HFFc6 (cell line): ENCODE results near the gene RGS19. TPM values are rescaled to one million over a fixed set of nuclear protein-coding genes. Genes with fewer than 3 reads are reported as not detected.
"Not testable (repeated sequence)": the region's sequence is repeated elsewhere in the genome, so short reads cannot be mapped to it uniquely, and the experiment has no call there.

Experiments
- DNase-seq: peaks from one replicate; pipeline ENCODE4 v3.0.0-alpha.2; 2018
- H3K27ac Mint-ChIP-seq: 2 replicates; pipeline ENCODE4 v1.8.0; 2020; ENCODE audit warnings: mild to moderate bottlenecking, mixed read lengths
- H3K27me3 Mint-ChIP-seq: 2 replicates; pipeline ENCODE4 v1.8.0; 2021; ENCODE audit warnings: mild to moderate bottlenecking, moderate library complexity, mixed read lengths; ENCODE audit not compliant: insufficient read depth
- H3K36me3 Mint-ChIP-seq: 2 replicates; pipeline ENCODE4 v1.8.0; 2021; ENCODE audit warnings: low read depth, mixed read lengths
- H3K4me1 Mint-ChIP-seq: 2 replicates; pipeline ENCODE4 v1.8.0; 2020; ENCODE audit warnings: low read depth, mixed read lengths
- H3K4me3 Mint-ChIP-seq: 2 replicates; pipeline ENCODE4 v1.8.0; 2020; ENCODE audit warnings: mild to moderate bottlenecking, moderate library complexity, mixed read lengths
- H3K9me3 Mint-ChIP-seq: 2 replicates; pipeline ENCODE4 v1.8.0; 2020; ENCODE audit warnings: mild to moderate bottlenecking, mixed read lengths
- CTCF ChIP-seq: fragments of 200-600 bp; sonication (generic); IDR thresholded peaks from 2 replicates; pipeline ENCODE4 v1.5.0; 2021; ENCODE audit warnings: antibody characterized with exemption, mild to moderate bottlenecking
- total RNA-seq, 6 experiments: library from RNA; stranded (reverse); fragmentation: NEBNext Ultra II Directional; extraction: Animal tissue kit (Norgen Biotek cat#: 25700); gene quantifications; 2 replicates in 1 of 6; 3 replicates in 5 of 6; pipeline ENCODE4 v1.2.3, GENCODE V29; 2021

The RGS19 gene
- total RNA-seq, 6 experiments from 2014 or later: 11.0 to 16.3 (median 12.9) TPM

- DNase-seq: no peak
- no peaks in the 10 kb centered on the region for H3K4me1 Mint-ChIP-seq
- no peak overlapping the region for H3K4me3 Mint-ChIP-seq
- H3K27ac Mint-ChIP-seq: no peak overlapping the region
- H3K36me3 Mint-ChIP-seq: no peaks in the 10 kb centered on the region; the same call in 1 of the 2 replicates
- peaks cover 5% of the 10 kb centered on the region for H3K9me3 Mint-ChIP-seq
- H3K27me3 Mint-ChIP-seq: peaks cover 12% of the 10 kb centered on the region; the same call in 1 of the 2 replicates
- no peak for TF ChIP-seq CTCF
Measured at GRCh38 chr20:64092258-64093012, 13.1 kb upstream of the RGS19 start.

GRCh38 chr20:64091770-64092169, 12.5 kb upstream of the RGS19 start:
- peaks cover 2% of the 10 kb centered on the region for H3K9me3 Mint-ChIP-seq
- DNase-seq: no peak
- no peak overlapping the region for H3K4me3 Mint-ChIP-seq
- H3K36me3 Mint-ChIP-seq: no peaks in the 10 kb centered on the region; the same call in 1 of the 2 replicates
- H3K27me3 Mint-ChIP-seq: peaks cover 12% of the 10 kb centered on the region; the same call in 1 of the 2 replicates
- no peaks in the 10 kb centered on the region for H3K4me1 Mint-ChIP-seq
- H3K27ac Mint-ChIP-seq: no peak overlapping the region
- no peak for TF ChIP-seq CTCF

- Mint-ChIP-seq H3K9me3 (no peaks in the 10 kb centered on the region), H3K4me3 (no peak overlapping the region), H3K27ac (no peak overlapping the region), H3K4me1 (no peaks in the 10 kb centered on the region), H3K36me3 (no peaks in the 10 kb centered on the region), H3K27me3 (peaks cover 12% of the 10 kb centered on the region; the same call in 1 of the 2 replicates)
- no peak for DNase-seq
- no peak for TF ChIP-seq CTCF
Measured at GRCh38 chr20:64091340-64091739, 12.0 kb upstream of the RGS19 start.

GRCh38 chr20:64090165-64090564, 10.8 kb upstream of the RGS19 start:
- Mint-ChIP-seq H3K27ac (no peak overlapping the region), H3K36me3 (no peaks in the 10 kb centered on the region), H3K4me3 (no peak overlapping the region), H3K4me1 (no peaks in the 10 kb centered on the region), H3K9me3 (no peaks in the 10 kb centered on the region), H3K27me3 (peaks cover 21% of the 10 kb centered on the region)
- DNase-seq: no peak
- TF ChIP-seq CTCF: no peak

- H3K4me3 Mint-ChIP-seq, H3K36me3 Mint-ChIP-seq, H3K9me3 Mint-ChIP-seq, H3K4me1 Mint-ChIP-seq, H3K27ac Mint-ChIP-seq, DNase-seq: not testable (repeated sequence)
- H3K27me3 Mint-ChIP-seq: peaks cover 23% of the 10 kb centered on the region
Measured at GRCh38 chr20:64088586-64088985, 9.3 kb upstream of the RGS19 start.

GRCh38 chr20:64087226-64087825, 8.0 kb upstream of the RGS19 start:
- not testable (repeated sequence) for H3K4me3 Mint-ChIP-seq, H3K27ac Mint-ChIP-seq, H3K4me1 Mint-ChIP-seq, DNase-seq, H3K36me3 Mint-ChIP-seq, H3K9me3 Mint-ChIP-seq
- H3K27me3 Mint-ChIP-seq: peaks cover 28% of the 10 kb centered on the region
